Ovary (tissue), 3 donors: ENCODE measurements around the gene ABLIM2.

Experiments
- EP300 ChIP-seq: sonication (generic); formaldehyde crosslinking; IDR thresholded peaks from one replicate; pipeline ENCODE4 v1.6.1; 2017; ENCODE audit warnings: antibody characterized with exemption
- POLR2A ChIP-seq: fragments of 450-650 bp; IDR thresholded peaks from one replicate; pipeline ENCODE4 v1.6.1; 2017; ENCODE audit warnings: antibody characterized with exemption, mild to moderate bottlenecking, moderate library complexity
- TF ChIP-seq, protein P1 (sequence below), 3 donors: fragments of 450-650 bp in 2 of 3; fragments of 200-600 bp in 1 of 3; IDR thresholded peaks; one replicate each; pipeline versions ENCODE4 v1.5.1 to v1.8.0; 2016 to 2022; ENCODE audit warnings: antibody characterized with exemption in 3 of 3, mild to moderate bottlenecking in 1 of 3
- donor health status: DM: no; HTN: no; CAD: no.

DNA sequence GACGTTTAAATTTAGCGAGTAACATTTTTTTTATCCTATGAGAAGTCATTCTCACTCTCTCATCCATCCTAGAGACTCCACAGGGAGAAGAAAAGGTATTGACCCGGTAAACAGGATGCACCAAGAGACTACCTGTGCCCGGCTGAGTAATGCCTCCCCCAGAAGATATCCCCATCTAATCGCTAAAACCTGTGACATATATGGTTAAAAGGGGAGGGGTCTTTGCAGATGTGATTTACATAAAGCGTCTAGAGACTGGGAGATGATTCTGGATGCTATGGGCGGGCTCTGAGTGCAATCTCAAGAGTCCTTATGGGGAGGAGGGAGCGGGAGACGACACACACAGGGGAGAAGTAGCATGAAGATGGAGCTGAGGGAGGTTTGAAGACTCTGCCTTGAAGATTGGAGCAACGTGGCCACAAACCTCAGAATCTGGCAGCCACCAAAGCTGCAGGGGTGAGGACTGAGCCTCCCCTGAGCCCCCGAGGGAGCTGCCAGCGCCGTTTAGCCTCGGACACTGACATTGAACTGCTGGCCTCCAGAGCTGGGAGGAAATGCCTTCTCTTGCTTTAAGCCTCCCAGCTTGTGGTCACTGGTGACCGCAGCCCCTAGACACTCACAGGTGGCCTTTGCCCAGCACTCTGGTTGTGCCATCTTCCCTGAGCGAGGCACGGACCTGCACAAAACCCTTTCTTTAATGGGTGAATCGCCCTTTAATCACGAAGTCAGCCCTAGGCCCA is 11.2 kb downstream of the ABLIM2 start:
- TF ChIP-seq, protein P1, sequence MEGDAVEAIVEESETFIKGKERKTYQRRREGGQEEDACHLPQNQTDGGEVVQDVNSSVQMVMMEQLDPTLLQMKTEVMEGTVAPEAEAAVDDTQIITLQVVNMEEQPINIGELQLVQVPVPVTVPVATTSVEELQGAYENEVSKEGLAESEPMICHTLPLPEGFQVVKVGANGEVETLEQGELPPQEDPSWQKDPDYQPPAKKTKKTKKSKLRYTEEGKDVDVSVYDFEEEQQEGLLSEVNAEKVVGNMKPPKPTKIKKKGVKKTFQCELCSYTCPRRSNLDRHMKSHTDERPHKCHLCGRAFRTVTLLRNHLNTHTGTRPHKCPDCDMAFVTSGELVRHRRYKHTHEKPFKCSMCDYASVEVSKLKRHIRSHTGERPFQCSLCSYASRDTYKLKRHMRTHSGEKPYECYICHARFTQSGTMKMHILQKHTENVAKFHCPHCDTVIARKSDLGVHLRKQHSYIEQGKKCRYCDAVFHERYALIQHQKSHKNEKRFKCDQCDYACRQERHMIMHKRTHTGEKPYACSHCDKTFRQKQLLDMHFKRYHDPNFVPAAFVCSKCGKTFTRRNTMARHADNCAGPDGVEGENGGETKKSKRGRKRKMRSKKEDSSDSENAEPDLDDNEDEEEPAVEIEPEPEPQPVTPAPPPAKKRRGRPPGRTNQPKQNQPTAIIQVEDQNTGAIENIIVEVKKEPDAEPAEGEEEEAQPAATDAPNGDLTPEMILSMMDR (IDR thresholded peaks at IDR 0.05) = no peak
- TF ChIP-seq POLR2A (no peak), EP300 (no peak)
